ENCODE results near the gene C1orf159. TPM values are rescaled to one million over a fixed set of nuclear protein-coding genes. Genes with fewer than 3 reads are reported as not detected.
"Not testable (repeated sequence)": the region's sequence is repeated elsewhere in the genome, so short reads cannot be mapped to it uniquely, and the experiment has no call there.

Gene C1orf159
- total RNA-seq, 1 donor from 2014 or later, result 9.7 TPM

GRCh38 chr1:1142844-1143243 lies 27.0 kb upstream of the C1orf159 start:
- intact Hi-C loops (cut with DNase I), result no loop called here
- ATAC-seq (no peak), DNase-seq (no peak)
- Histone ChIP-seq H3K4me3 (no peak overlapping the region), H3K36me3 (no peaks in the 10 kb centered on the region), H3K27me3 (peaks cover 3% of the 10 kb centered on the region), H3K4me1 (no peaks in the 10 kb centered on the region), H3K9me3 (no peaks in the 10 kb centered on the region), H3K27ac (no peak overlapping the region)
- no peak for TF ChIP-seq CTCF (IDR thresholded peaks at IDR 0.05)

- H3K4me1 ChIP-seq; H3K9me3 ChIP-seq; DNase-seq; H3K4me3 ChIP-seq; ATAC-seq; H3K27me3 ChIP-seq; H3K27ac ChIP-seq; intact Hi-C loops (cut with DNase I); H3K36me3 ChIP-seq: not testable (repeated sequence)
Measured at GRCh38 chr1:1142352-1142751, 26.5 kb upstream of the C1orf159 start.

DNA sequence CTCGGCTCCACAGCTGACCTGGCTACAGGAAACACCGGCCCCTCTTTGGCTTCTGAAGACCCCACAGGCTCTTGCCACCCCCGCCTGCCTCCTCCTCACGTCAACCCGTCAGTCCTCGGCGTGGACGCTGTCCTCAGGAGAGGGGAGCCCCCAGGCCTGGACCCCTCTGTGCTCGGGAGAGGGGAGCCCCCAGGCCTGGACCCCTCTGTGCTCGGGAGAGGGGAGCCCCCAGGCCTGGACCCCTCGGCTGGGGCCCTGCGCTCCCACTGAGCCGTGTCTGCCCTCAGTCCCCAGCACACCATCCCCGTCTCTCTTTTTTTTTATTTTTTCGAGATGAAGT lies 26.0 kb upstream of the C1orf159 start:
- no peaks in the 10 kb centered on the region for H3K36me3 ChIP-seq
- H3K9me3 ChIP-seq, result no peaks in the 10 kb centered on the region
- DNase-seq (no peak), ATAC-seq (no peak)
- H3K4me1 ChIP-seq, result no peaks in the 10 kb centered on the region
- intact Hi-C loops (cut with DNase I), result no loop called here
- no peak for TF ChIP-seq CTCF (IDR thresholded peaks at IDR 0.05)
- no peak overlapping the region for H3K4me3 ChIP-seq
- peaks cover 13% of the 10 kb centered on the region for H3K27me3 ChIP-seq
- no peak overlapping the region for H3K27ac ChIP-seq

GRCh38 chr1:1141244-1141910 lies 25.5 kb upstream of the C1orf159 start:
- no peak overlapping the region for H3K27ac ChIP-seq
- no peak for DNase-seq
- no peaks in the 10 kb centered on the region for H3K9me3 ChIP-seq
- intact Hi-C loops (cut with DNase I), result no loop called here
- peaks cover 18% of the 10 kb centered on the region for H3K27me3 ChIP-seq
- no peak for TF ChIP-seq CTCF (IDR thresholded peaks at IDR 0.05)
- H3K36me3 ChIP-seq, result no peaks in the 10 kb centered on the region
- ATAC-seq, result no peak
- H3K4me1 ChIP-seq, result no peaks in the 10 kb centered on the region
- H3K4me3 ChIP-seq, result no peak overlapping the region

GRCh38 chr1:1140673-1141072 lies 24.8 kb upstream of the C1orf159 start:
- intact Hi-C loops (cut with DNase I), result no loop called here
- Histone ChIP-seq H3K27me3 (peaks cover 18% of the 10 kb centered on the region), H3K4me3 (no peak overlapping the region), H3K36me3 (no peaks in the 10 kb centered on the region), H3K27ac (no peak overlapping the region), H3K4me1 (no peaks in the 10 kb centered on the region), H3K9me3 (no peaks in the 10 kb centered on the region)
- ATAC-seq (no peak), DNase-seq (no peak)
- TF ChIP-seq CTCF (IDR thresholded peaks at IDR 0.05), result no peak

DNA sequence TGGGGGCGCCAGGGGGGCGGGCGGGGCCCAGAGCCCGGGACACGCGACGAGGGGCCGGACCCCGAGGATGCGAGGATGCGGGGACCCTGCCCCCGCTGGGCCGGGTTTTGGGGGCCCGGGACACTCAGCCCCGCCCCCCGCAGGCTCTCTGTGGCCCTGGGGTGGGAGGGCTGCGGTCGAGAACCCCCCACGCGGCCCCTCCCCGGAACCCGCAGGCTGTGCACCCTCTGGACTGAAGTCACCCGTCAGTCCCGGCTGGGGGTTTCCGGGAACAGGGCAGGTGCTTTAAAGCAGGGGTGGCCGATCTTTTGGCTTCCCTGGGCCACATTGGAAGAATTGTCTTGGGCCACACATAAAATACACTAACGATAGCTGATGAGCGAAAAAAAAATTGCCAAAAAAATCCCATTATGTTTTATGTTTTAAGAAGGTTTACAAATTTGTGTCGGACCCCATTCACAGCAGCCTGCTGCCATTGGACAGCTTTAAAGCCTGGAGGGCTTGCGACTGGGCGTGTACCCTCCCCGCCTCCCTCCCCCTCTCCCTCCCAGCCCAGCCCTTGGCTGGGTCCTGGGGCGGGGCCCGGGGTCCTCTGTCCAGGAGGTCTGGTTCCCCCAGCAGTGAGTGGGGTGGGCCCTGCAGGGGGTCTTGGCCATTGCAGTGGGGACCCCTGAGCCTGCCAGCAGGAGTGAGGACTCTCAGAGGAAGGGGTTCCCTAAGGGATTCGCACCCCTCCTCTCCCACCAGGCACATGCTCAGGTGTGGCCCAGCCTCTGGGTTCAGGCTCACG lies 21.6 kb upstream of the C1orf159 start:
- Histone ChIP-seq H3K27me3 (peaks cover 18% of the 10 kb centered on the region), H3K27ac (no peak overlapping the region), H3K4me3 (peak overlapping the region; percentile 43), H3K4me1 (no peaks in the 10 kb centered on the region), H3K9me3 (no peaks in the 10 kb centered on the region), H3K36me3 (no peaks in the 10 kb centered on the region)
- no peak for TF ChIP-seq CTCF (IDR thresholded peaks at IDR 0.05)
- DNase-seq (no peak), ATAC-seq (peak; percentile 42)
- intact Hi-C loops (cut with DNase I), result no loop called here

Data from upper lobe of right lung (tissue), 1 donor.